ENCODE measurements around the gene SERPINF2. TPM values are rescaled to one million over a fixed set of nuclear protein-coding genes. Genes with fewer than 3 reads are reported as not detected.

Gene SERPINF2
- total and polyA plus RNA-seq, 3 donors from 2014 or later = 15.3 to 41.9 (median 31.7) TPM

DNA sequence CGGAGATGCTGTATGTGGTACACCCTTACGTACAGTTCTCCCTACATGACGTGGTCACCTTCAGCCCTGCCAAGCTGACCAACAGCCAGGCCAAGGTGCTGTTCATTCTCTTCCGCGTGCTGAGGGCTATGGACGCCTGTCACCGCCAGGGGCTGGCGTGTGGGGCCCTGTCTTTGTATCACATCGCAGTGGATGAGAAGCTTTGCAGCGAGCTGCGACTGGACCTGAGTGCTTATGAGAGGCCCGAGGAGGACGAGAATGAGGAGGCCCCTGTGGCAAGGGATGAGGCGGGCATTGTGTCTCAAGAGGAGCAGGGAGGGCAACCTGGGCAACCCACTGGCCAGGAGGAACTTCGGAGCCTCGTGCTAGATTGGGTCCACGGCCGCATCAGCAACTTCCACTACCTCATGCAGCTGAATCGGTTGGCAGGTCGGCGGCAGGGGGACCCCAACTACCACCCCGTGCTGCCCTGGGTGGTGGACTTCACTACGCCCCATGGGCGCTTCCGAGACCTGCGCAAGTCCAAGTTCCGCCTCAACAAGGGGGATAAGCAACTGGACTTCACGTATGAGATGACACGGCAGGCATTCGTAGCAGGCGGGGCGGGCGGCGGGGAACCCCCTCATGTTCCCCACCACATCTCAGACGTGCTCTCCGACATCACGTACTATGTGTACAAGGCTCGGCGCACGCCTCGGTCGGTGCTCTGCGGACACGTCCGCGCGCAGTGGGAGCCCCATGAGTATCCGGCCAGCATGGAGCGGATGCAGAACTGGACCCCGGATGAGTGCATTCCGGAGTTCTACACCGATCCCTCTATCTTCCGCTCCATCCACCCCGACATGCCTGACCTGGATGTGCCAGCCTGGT lies 16.8 kb upstream of the SERPINF2 start:
- no peaks in the 10 kb centered on the region for H3K36me3 ChIP-seq (ENCODE audit: low read depth, missing control alignments)
- WGBS, 2 donors = 77 to 88% methylated on average over 31 to 54 of the region's 54 CpGs
- intact Hi-C loops (cut with DNase I; ENCODE audit: low total_unique reads) = no loop called here
- peak overlapping the region in 1 of 2 donors; percentile 66 for H3K4me3 ChIP-seq
- H3K27me3 ChIP-seq = no peaks in the 10 kb centered on the region
- no peaks in the 10 kb centered on the region for H3K9me3 ChIP-seq
- H3K27ac ChIP-seq = peak overlapping the region in 1 of 2 donors; percentile 68
- peaks cover 46% of the 10 kb centered on the region for H3K4me1 ChIP-seq
- no peak for DNase-seq
- no peak for TF ChIP-seq POLR2A (IDR thresholded peaks at IDR 0.05)
- TF ChIP-seq, protein P1, sequence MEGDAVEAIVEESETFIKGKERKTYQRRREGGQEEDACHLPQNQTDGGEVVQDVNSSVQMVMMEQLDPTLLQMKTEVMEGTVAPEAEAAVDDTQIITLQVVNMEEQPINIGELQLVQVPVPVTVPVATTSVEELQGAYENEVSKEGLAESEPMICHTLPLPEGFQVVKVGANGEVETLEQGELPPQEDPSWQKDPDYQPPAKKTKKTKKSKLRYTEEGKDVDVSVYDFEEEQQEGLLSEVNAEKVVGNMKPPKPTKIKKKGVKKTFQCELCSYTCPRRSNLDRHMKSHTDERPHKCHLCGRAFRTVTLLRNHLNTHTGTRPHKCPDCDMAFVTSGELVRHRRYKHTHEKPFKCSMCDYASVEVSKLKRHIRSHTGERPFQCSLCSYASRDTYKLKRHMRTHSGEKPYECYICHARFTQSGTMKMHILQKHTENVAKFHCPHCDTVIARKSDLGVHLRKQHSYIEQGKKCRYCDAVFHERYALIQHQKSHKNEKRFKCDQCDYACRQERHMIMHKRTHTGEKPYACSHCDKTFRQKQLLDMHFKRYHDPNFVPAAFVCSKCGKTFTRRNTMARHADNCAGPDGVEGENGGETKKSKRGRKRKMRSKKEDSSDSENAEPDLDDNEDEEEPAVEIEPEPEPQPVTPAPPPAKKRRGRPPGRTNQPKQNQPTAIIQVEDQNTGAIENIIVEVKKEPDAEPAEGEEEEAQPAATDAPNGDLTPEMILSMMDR (IDR thresholded peaks at IDR 0.05) = no peak

DNA sequence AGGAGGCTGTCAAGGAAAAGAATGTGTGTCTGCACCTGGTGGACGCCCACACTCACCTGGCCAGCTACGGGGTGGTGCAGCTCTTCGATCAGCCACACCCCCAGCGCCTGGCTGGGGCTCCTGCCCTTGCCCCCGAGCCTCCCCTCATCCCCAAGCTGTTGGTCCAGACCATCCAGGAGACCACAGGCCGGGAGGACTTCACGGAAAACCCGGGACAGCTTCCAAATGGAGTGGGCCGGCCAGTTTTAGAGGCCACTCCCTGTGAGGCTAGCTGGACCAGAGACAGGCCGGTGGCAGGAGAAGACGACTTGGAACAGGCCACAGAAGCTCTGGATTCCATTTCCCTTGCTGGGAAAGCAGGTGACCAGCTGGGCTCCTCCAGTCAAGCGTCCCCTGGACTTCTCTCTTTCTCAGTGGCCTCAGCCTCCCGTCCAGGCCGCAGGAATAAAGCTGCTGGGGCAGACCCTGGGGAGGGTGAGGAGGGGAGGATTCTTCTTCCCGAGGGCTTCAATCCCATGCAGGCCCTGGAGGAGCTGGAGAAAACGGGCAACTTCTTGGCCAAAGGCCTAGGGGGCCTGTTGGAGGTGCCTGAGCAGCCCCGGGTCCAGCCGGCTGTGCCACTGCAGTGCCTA lies 15.9 kb upstream of the SERPINF2 start:
- H3K36me3 ChIP-seq (ENCODE audit: low read depth, missing control alignments) = no peaks in the 10 kb centered on the region
- peaks cover 51% of the 10 kb centered on the region for H3K4me1 ChIP-seq
- no peak overlapping the region for H3K4me3 ChIP-seq
- no peak for DNase-seq
- H3K9me3 ChIP-seq = no peaks in the 10 kb centered on the region
- WGBS, 2 donors = 76 to 78% methylated on average over 2 to 18 of the region's 18 CpGs
- H3K27me3 ChIP-seq = no peaks in the 10 kb centered on the region
- intact Hi-C loops (cut with DNase I; ENCODE audit: low total_unique reads) = no loop called here
- no peak overlapping the region for H3K27ac ChIP-seq
- TF ChIP-seq, protein P1 (IDR thresholded peaks at IDR 0.05) = no peak
- TF ChIP-seq POLR2A (IDR thresholded peaks at IDR 0.05) = no peak

DNA sequence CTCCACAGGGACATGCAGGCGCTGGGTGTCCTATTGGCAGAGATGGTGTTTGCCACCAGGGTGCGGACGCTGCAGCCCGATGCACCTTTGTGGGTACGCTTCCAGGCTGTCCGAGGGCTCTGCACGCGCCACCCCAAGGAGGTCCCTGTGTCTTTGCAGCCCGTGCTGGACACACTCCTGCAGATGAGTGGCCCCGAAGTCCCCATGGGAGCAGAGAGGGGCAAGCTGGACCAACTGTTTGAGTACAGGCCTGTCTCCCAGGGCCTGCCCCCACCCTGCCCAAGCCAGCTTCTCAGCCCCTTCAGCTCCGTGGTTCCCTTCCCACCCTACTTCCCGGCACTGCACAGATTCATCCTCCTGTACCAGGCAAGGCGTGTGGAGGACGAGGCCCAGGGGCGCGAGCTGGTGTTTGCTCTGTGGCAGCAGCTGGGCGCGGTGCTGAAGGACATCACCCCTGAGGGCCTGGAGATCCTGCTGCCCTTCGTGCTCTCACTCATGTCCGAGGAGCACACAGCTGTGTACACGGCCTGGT lies 15.3 kb upstream of the SERPINF2 start:
- no peak overlapping the region for H3K4me3 ChIP-seq
- no peaks in the 10 kb centered on the region for H3K9me3 ChIP-seq
- DNase-seq = no peak
- no peaks in the 10 kb centered on the region for H3K27me3 ChIP-seq
- no peaks in the 10 kb centered on the region for H3K36me3 ChIP-seq (ENCODE audit: low read depth, missing control alignments)
- intact Hi-C loops (cut with DNase I; ENCODE audit: low total_unique reads) = no loop called here
- TF ChIP-seq POLR2A (IDR thresholded peaks at IDR 0.05) = no peak
- TF ChIP-seq, protein P1 (IDR thresholded peaks at IDR 0.05) = no peak
- 85 to 92% methylated on average over 4 to 21 of the region's 21 CpGs for WGBS, 2 donors
- peaks cover 51% of the 10 kb centered on the region for H3K4me1 ChIP-seq
- no peak overlapping the region for H3K27ac ChIP-seq

DNA sequence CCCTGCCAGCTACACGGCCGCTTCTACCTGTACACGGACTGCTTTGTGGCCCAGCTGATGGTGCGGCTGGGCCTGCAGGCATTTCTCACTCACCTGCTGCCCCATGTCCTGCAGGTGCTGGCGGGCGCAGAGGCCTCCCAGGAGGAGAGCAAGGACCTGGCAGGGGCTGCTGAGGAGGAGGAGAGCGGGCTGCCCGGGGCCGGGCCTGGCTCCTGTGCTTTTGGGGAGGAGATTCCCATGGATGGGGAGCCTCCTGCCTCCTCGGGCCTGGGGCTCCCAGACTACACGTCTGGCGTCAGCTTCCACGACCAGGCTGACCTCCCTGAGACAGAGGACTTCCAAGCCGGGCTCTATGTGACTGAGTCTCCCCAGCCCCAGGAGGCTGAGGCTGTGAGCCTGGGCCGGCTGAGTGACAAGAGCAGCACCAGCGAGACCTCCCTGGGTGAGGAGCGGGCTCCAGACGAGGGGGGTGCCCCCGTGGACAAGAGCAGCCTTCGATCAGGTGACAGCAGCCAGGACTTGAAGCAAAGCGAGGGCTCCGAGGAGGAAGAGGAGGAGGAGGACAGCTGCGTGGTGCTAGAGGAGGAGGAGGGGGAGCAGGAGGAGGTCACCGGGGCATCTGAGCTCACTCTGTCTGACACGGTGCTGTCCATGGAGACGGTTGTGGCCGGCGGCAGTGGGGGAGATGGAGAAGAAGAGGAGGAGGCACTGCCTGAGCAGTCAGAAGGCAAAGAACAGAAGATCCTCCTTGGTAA lies 14.6 kb upstream of the SERPINF2 start:
- intact Hi-C loops (cut with DNase I; ENCODE audit: low total_unique reads) = no loop called here
- H3K9me3 ChIP-seq = no peaks in the 10 kb centered on the region
- peak; percentile 74 for DNase-seq
- H3K4me1 ChIP-seq = peaks cover 51% of the 10 kb centered on the region
- H3K36me3 ChIP-seq (ENCODE audit: low read depth, missing control alignments) = no peaks in the 10 kb centered on the region
- H3K4me3 ChIP-seq = no peak overlapping the region
- H3K27me3 ChIP-seq = no peaks in the 10 kb centered on the region
- no peak for TF ChIP-seq POLR2A (IDR thresholded peaks at IDR 0.05)
- TF ChIP-seq, protein P1 (IDR thresholded peaks at IDR 0.05) = no peak
- 87% methylated on average over 16 to 26 of the region's 28 CpGs for WGBS, 2 donors
- peak overlapping the region; percentile 39 to 99 for H3K27ac ChIP-seq
